Activated CD8-positive, alpha-beta memory T cell treated with anti-CD3 and anti-CD28 coated beads for 36 hours (primary cell): ENCODE measurements around the gene MRPL14. TPM values are rescaled to one million over a fixed set of nuclear protein-coding genes. Genes with fewer than 3 reads are reported as not detected.
"Not testable (repeated sequence)": the region's sequence is repeated elsewhere in the genome, so short reads cannot be mapped to it uniquely, and the experiment has no call there.

Source experiments
- CTCF ChIA-PET: fragments of 350-600 bp; sonication (Branson Sonifier 250); formaldehyde crosslinking; loops from one replicate; lab custom pipeline; 2021; ENCODE audit warnings: antibody characterized with exemption; lab: Charles Lee
- POLR2A ChIA-PET: fragments of 350-600 bp; sonication (Branson Sonifier 250); formaldehyde crosslinking; loops from one replicate; lab custom pipeline; 2021; ENCODE audit warnings: antibody characterized with exemption; lab: Charles Lee
- total RNA-seq, 2 experiments: library from RNA; stranded (reverse); gene quantifications; one replicate each; pipeline ENCODE4 v1.2.3, GENCODE V29; 2021

Gene MRPL14
- total RNA-seq, 2 experiments from 2014 or later: 53.1 to 54.5 TPM

DNA sequence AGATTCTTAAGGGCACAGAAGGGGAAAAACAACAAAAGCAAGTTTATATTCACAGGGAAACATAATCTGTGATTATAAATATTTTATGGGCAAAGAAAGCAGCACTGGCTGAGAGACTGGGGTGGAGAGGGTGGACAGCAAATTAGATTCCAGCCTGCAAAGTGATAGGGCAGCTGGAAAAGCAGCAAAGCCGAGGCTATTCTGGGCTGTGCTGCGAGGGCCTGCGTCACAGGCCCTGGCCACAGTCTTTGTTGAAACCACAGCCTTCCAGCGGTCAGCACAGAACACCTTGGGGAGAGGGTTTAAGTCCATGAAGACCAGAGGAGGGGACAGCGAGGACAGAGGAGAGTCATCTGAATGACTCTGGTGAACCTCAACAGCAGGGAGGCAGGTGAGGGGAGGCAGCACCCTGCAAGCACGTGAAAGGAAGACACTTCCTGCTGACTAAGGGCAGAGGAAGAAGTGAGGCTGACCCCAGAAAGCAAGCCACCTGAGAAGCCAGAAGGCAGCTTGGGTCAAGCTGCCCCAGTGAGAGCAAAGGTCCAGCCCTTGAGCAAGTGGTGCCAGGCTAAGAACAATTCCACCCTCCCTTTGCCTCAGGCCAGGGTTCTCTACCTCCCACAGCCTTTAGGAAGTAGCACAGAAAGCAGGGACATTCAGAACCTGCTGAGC, 17.1 kb downstream of the MRPL14 start:
- CTCF ChIA-PET: interaction anchor here (1.0 to 1.5 kb wide), 3 partner anchors 12 to 129 kb away, joined by 3 read pairs; no protein-coding TSS in a partner anchor
- POLR2A ChIA-PET: no interaction called here

DNA sequence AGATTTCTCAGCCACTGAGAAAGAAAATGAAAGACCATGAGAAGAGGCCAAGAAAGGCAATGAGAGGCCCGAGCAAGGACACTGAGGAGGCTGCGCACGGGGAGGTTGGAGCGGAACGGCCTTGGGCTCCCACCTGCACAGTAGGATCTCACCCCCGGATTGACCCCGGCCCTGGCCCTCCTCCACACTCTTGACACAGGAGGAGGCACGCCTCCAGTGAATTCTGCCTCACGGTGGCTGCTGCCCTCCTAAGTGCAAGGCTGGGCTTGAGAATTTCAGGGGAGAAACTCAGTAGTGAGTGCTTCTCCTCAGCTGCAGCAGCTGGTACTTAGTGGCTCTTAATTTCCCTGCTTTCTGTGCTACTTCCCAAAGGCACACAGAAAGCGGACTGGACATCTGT, 18.0 kb downstream of the MRPL14 start:
- POLR2A ChIA-PET: no interaction called here
- CTCF ChIA-PET: interaction anchor here (1.0 kb wide), 1 partner anchor 13 kb away, joined by 3 read pairs; no protein-coding TSS in a partner anchor

DNA sequence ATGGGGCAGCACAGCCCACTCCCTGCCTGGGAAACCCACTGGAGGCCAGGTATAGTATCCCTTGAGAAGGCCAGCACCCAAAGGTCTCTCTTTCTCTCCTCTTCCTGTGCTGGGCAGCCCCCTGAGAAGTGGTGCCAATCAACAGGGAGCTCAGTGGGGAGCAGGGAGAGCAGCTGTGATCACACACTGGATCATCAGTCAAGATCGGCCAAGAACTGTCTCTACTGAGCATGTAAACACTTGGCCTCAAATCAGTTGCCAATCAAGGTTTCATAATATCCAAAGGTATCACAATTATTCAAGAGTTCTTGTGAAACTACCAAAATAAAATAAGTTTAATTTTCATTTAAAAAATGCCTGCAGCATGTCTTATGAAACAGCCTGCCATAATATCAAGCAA, 18.8 kb downstream of the MRPL14 start:
- CTCF ChIA-PET: interaction anchor here (1.0 kb wide), 1 partner anchor 11 kb away, joined by 3 read pairs; no protein-coding TSS in a partner anchor
- POLR2A ChIA-PET: no interaction called here

DNA sequence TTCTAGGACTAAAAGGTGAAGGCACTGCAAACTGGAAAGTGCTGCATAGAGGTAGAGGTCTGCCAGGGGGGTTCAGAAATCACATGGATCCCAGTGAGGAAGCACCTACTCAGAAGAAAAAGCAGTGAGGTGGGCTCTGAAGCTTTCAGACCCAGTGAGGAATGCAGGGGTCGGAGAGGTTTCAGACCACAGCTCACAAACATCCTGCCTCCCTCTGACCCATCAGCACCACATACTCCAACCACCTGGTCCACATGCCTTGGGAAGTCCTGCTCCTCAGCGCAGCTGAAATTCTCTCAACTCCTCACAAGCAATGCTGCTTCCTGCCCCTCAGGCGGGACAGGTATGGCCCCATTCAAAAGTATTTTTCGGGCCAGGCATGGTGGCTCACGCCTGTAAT, 20.2 kb downstream of the MRPL14 start:
- CTCF ChIA-PET: no interaction called here
- POLR2A ChIA-PET: no interaction called here

DNA sequence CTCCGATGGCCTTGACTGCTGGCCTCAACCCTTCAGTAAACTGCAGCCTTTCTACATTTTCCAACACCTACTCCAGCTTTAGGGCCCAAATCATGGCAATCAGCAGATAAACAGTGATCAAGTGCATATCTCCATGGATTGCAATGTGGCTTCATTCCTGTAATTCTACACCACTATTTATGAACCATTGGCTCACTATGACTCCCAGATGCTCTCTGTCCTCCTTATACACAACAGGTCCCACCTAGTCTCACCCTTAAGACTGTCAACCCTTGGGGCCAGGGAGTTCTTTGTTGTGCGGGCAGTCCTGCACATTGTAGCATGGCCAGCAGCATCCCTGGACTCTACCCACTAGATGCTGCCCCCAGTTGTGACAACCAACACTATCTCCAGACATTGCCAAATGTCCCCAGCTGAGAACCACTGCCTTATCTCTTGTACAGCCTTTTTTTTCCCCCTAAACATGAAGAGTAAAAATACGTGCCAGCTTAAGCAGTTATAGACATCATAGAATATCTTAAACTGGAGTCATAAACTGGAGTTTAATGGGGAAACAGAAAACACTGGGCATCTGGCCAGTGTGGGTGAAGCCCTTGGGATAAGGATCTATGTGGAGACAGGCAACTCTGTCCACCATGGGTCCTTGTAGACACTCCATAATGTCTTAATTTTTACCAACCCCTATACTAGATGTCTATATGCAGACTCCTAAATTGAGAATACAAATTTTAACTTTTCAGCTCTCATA, 21.1 kb downstream of the MRPL14 start:
- CTCF ChIA-PET: interaction anchor here (1.0 kb wide), 1 partner anchor 10 kb away, joined by 3 read pairs; no protein-coding TSS in a partner anchor
- POLR2A ChIA-PET: no interaction called here

DNA sequence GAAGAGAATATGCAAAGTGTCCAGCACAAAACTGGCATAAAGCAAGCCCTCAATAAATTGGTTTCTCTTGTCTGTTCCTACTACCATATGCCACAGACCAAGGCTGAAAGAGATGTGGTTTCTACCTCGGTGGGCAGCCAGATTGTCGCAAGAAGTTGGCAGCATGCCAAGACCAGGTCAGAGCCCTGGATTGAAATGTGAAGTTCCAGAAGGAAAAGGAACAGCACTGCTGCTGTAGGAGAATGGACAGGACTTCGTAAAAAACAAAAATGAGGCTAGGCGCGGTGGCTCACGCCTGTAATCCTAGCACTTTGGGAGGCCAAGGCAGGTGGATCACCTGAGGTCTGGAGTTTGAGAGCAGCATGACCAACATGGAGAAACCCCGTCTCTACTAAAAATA, 22.1 kb downstream of the MRPL14 start:
- ChIA-PET CTCF (interaction anchor here (1.0 kb wide), 1 partner anchor 9 kb away, joined by 3 read pairs; no protein-coding TSS in a partner anchor), POLR2A (no interaction called here)

DNA sequence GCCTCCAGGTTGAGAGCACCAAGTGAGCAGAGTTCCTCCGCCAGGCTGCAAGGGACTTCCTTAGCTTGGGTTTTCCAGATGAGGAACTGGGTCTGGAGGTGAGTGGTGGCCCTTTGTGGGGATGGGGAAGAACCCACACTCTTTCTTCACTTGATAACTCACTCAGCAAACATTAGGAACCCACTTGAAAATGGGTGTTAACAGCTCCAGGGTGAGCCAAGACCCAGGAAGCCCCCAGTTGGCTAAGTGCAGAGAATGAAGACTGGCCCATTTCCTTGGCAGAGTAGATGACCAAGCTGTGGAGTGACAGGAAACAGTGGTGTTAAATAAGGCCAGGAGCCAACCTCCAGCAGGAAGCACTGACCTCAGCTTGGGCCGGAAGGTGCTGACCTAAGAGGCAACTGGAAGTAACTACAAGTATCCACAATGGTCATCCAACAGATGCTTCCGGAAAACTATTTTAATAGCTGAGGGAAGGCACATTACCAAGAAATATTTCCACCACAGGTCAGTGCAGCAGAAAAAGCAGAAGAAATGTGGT, 22.7 kb downstream of the MRPL14 start:
- CTCF ChIA-PET: no interaction called here
- POLR2A ChIA-PET: no interaction called here

DNA sequence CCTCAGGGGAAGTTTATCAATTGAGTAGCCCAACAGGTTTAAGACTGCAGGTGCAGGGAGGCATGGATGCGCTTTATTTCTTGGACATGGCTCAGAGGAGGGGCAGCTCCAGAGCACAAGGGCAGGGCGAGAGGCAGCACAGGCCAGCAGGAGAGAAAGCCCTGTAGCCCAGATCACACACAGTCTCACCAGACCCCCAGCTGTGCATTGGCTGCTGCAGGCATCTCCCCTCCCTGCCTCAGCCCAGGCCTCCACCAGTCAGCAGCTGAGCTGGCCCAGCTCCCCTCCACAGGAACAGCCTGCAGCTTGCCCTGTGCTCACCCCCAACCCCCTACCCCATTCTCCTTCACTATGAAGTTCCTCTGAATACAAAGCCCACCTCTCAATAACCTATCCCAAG, 24.7 kb downstream of the MRPL14 start:
- POLR2A ChIA-PET: no interaction called here

DNA sequence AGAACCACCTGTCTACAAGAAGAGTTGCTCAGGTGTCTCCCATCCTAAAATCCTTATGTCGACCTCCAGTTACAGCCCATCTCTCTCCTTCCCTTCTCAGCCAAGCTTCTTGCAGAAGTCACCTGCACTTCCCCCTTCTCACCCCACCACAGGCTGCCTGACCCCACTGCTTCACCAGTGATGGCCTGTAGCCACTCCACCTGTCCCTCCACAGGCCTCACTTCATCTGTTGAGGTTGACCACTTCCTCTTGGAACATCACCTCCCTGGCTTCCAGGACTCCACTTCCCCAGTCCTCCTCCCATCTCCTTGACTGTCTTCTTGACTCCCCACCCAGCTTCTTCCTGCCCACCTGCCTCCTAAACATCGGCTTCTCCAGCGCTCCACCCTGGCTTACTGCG, 25.4 kb downstream of the MRPL14 start:
- CTCF ChIA-PET: interaction anchor here (1.3 kb wide), 1 partner anchor 51 kb away, joined by 4 read pairs; no protein-coding TSS in a partner anchor
- POLR2A ChIA-PET: no interaction called here

More for the DNA sequence above, 24.7 kb downstream of the MRPL14 start:
- CTCF ChIA-PET: interaction anchor here (0.6 kb wide), 1 partner anchor 97 kb away, joined by 3 read pairs; no protein-coding TSS in a partner anchor

DNA sequence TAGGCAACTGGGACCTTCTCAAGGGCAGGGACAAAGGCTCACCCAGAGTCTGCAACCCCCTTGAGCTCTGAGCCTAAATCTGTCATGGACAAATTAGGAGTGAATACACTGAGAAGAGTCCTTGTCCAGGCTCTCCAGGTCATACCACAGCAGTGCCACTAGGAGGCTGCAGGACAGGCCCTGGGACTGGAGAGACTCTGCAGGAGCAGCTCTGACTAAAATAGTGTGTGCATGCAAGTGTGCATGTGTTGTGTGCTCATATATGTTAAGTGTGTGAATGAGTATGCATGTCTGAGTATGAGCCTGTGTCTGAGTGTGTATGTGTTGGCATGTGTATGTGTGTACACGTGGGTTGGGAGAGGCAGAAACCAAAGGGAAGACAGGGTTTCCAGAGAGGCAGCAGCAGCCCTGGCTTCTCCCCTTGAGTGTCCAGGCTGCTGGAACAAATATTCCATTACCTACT, 27.1 kb downstream of the MRPL14 start:
- POLR2A ChIA-PET: no interaction called here
- CTCF ChIA-PET: interaction anchor here (1.2 to 2.2 kb wide), 2 partner anchors 11 to 51 kb away, joined by 4 to 8 read pairs; no protein-coding TSS in a partner anchor

DNA sequence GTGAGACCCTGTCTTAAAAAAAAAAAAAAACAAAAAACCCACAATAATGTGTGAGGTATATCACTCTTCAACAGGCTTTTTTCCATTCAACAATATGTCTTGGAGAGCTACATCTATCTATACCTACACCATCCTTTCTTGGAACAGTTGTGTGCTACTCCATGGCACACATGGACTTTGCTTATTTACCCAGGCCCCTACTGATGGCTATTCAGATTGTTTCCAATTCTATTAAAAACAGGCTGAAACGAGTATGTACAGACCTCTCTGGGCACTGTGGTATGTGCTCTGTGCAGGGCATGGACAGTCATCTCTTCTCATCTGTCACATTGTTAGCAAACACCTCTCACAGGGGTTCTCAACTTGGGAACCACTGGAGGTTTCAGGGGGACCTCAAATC, 28.1 kb downstream of the MRPL14 start:
- CTCF ChIA-PET: interaction anchor here (1.6 to 2.2 kb wide), 2 partner anchors 13 to 52 kb away, joined by 5 to 8 read pairs; no protein-coding TSS in a partner anchor
- POLR2A ChIA-PET: no interaction called here

DNA sequence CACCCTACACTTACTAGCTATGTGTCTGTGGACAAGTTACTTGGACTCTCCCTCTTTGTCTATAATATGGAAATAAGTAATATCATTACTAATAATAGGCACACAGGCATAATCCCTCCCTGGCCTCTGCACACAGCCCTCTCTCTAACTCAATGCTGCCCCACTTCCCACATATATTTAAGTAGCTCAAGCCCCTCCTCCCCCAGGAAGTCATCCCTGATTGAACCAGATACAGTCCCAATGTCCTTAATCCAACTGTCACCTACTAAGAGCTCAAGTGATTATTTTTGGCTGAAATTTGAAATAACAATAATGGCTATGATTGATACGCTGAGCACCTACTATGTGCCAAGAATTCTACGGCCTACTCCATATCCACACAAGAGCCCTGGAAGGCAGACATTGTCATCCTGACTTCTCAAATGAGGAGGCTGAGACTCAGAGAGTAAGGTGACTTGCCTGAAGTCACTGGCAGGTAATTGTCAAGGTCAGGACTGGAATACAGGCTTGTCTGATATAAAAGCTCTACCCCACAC, 29.4 kb downstream of the MRPL14 start:
- CTCF ChIA-PET: interaction anchor here (0.5 to 1.7 kb wide), 10 partner anchors 9 to 733 kb away, joined by 3 to 16 read pairs (median 3); no protein-coding TSS in a partner anchor
- POLR2A ChIA-PET: no interaction called here

DNA sequence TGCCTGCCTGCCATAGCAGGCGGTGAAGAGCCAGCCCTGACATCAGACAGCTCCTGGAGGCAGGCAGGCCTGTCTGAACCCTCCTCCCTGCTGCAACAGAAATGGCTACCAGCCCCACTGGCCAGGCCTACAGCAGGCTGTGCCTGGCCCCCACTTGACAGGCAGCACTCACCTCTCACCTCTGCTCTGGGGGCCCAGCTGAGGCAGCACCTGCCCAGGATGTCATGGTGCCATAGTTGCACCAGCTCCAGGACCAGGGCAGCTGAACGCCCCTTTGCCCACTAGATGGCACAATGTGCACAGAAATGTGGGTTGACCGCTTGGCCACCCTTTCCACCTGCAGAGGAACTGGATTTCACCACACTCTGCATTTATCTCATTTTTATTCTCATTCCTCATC, 30.6 kb downstream of the MRPL14 start:
- CTCF ChIA-PET: interaction anchor here (0.5 to 2.3 kb wide), 17 partner anchors 9 to 804 kb away, joined by 3 to 16 read pairs (median 4); no protein-coding TSS in a partner anchor
- POLR2A ChIA-PET: interaction anchor here (0.7 kb wide), 1 partner anchor 158 kb away, joined by 3 read pairs; no protein-coding TSS in a partner anchor

DNA sequence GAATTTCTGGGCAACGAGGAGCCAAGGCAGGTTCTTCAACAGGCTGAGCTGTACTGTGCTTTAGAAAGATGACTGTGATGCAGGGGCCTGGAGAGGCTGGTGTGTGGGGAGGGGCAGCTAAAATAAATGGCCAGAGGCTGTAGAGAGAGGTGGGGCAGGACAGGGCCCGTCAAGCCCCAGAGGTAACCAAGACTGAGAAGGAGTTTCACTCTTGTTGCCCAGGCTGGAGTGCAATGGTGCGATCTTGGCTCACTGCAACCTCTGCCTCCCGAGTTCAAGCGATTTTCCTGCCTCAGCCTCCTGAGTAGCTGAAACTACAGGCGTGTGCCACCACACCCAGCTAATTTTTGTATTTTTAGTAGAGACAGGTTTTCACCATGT, 32.0 kb downstream of the MRPL14 start:
- CTCF ChIA-PET: interaction anchor here (1.5 to 2.3 kb wide), 2 partner anchors 59 to 74 kb away, joined by 3 to 8 read pairs; no protein-coding TSS in a partner anchor
- POLR2A ChIA-PET: not testable (repeated sequence)

DNA sequence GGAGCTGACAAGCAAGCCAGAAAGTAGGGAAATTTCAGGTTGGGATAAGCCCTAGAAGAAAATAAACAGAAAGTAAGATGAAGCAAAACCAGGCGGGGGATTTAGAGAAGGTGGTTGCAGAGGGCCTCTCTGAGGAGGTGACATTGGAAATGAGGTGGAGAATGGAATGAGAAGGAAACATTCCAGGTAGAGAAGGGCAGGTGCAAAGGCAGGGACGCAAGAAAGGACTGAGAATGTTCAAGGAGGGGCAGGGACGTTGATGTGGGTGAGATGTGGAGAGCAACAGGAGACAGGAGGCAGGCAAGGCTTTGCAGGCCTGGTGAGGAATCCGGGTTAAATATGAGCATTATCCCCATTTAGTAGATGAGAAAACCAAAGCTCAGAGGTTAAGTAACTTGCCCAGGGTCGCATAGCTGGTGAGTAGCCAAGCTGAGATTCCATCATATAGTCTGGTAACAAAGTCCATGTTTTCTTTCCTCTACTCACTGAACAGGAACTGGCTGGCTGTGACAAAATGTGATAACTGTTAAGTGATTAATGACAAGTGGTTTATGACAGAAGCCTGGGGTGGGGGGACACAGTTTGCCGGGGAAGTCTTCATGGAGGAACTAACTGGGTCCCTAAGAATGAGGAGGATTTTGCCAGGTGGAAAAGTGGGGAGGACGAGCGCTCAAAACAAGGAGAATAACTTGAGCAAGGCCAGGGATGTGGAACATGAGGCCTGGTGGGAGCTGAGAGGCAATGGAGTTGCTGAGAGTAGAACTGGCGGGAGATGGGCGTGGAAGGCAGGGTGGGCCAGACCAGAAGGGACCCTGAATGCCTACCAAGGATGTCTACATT, 32.6 kb downstream of the MRPL14 start:
- ChIA-PET CTCF (interaction anchor here (0.8 to 2.3 kb wide), 2 partner anchors 22 to 59 kb away, joined by 3 to 8 read pairs; no protein-coding TSS in a partner anchor), POLR2A (interaction anchor here (0.6 kb wide), 1 partner anchor 131 kb away, joined by 3 read pairs; no protein-coding TSS in a partner anchor)

DNA sequence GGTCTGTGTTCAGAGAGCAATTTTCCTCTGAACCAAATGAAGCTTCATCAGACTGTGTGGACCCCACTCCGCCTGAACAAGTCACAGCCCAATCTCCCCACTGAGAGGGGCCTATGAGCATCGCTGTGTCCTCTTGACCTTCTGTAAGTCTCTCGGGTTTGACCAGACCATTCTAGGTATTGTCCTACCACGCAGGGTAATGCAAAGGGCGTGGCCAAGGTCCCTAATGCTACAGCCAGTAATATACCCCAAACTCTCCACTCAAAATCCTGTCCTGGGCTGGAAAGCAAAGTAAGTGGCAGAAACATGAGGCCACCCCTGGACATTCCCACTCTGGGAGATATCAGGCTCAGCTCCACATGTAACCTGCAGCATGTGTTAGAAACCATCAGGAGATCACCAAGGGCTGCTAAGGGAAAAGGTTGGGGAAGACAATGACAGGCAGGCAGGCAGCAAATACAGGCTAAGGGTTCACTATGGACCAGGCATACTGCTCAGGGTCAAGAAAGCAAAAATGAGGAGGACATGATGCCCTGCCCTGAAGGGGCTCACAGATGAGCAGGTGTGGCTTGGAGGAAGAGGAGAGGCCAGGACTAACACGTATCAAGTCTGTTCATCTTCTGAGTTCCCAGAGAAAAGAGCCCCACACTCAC, 33.4 kb downstream of the MRPL14 start:
- ChIA-PET CTCF (interaction anchor here (0.8 kb wide), 1 partner anchor 22 kb away, joined by 3 read pairs; no protein-coding TSS in a partner anchor), POLR2A (no interaction called here)

DNA sequence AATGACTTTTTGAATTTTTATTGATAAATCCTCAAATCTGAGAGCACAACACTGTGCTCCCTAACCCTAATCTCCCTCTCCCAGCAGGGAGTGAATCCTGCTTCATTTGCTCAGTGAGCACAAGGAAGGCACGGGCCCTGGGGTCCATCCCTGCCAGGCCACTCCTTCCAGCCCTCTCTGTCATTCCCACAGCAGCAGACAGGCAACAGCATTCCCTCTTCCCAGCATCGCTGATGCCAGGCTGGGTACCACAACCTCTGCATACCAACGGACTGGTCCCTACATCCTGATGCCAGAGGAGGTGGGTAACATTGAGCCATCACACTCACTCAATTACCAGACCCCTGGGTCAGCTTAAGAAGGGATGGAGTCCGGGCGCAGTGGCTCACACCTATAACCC, 34.2 kb downstream of the MRPL14 start:
- POLR2A ChIA-PET: no interaction called here
- CTCF ChIA-PET: no interaction called here
